ENCODE results near the gene ZNF420. TPM values are rescaled to one million over a fixed set of nuclear protein-coding genes. Genes with fewer than 3 reads are reported as not detected.

ZNF420 gene
- total RNA-seq, 1 experiment from 2014 or later: not detected

DNA sequence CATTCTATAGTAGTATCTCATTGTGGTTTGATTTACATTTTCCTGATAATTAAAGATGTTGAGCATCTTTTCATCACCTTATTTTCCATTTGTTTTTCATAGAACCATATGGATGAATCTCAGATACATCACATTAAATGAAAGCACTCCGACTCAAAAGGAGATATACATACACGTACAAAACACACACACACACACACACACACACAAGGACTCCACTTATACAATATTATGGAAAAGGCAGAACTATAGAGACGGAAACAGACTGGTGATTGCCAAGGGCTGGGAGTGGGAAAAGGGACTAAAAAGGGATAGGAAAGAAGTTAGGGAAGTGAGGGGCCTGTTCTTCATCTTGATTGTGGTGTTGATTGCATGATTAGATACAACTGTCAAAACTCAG is 70.0 kb downstream of the ZNF420 start:
- no peak overlapping the region for H3K27ac ChIP-seq (ENCODE audit: low read depth, low read length)
- ChIA-PET CTCF (no interaction called here), POLR2A (no interaction called here), RAD21 (ENCODE audit: low non-redundant PET in 1 of 2, low total read pairs in 2 of 2, uncharacterized antibody in 2 of 2, unreplicated experiment in 2 of 2) (no interaction called here)
- H3K4me2 ChIP-seq (ENCODE audit: low read length): no peak overlapping the region
- no peak overlapping the region for H3K9ac ChIP-seq (ENCODE audit: low read length)
- H3K36me3 ChIP-seq (ENCODE audit: control insufficient read depth in 1 of 2, insufficient read depth in 2 of 2, low read length in 2 of 2): no peaks in the 10 kb centered on the region
- TF ChIP-seq RAD21 (IDR thresholded peaks at IDR 0.05; ENCODE audit: low read depth): no peak
- TF ChIP-seq, protein P1, sequence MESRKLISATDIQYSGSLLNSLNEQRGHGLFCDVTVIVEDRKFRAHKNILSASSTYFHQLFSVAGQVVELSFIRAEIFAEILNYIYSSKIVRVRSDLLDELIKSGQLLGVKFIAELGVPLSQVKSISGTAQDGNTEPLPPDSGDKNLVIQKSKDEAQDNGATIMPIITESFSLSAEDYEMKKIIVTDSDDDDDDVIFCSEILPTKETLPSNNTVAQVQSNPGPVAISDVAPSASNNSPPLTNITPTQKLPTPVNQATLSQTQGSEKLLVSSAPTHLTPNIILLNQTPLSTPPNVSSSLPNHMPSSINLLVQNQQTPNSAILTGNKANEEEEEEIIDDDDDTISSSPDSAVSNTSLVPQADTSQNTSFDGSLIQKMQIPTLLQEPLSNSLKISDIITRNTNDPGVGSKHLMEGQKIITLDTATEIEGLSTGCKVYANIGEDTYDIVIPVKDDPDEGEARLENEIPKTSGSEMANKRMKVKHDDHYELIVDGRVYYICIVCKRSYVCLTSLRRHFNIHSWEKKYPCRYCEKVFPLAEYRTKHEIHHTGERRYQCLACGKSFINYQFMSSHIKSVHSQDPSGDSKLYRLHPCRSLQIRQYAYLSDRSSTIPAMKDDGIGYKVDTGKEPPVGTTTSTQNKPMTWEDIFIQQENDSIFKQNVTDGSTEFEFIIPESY (IDR thresholded peaks at IDR 0.05; ENCODE audit: extremely low read depth, insufficient replicate concordance, low read length): no peak
- no peak for TF ChIP-seq EZH2 (IDR thresholded peaks at IDR 0.05)
- no peak for TF ChIP-seq SIN3A (IDR thresholded peaks at IDR 0.05; ENCODE audit: low read depth)
- no peak for TF ChIP-seq ZFX (IDR thresholded peaks at IDR 0.05)
- TF ChIP-seq, protein P2, sequence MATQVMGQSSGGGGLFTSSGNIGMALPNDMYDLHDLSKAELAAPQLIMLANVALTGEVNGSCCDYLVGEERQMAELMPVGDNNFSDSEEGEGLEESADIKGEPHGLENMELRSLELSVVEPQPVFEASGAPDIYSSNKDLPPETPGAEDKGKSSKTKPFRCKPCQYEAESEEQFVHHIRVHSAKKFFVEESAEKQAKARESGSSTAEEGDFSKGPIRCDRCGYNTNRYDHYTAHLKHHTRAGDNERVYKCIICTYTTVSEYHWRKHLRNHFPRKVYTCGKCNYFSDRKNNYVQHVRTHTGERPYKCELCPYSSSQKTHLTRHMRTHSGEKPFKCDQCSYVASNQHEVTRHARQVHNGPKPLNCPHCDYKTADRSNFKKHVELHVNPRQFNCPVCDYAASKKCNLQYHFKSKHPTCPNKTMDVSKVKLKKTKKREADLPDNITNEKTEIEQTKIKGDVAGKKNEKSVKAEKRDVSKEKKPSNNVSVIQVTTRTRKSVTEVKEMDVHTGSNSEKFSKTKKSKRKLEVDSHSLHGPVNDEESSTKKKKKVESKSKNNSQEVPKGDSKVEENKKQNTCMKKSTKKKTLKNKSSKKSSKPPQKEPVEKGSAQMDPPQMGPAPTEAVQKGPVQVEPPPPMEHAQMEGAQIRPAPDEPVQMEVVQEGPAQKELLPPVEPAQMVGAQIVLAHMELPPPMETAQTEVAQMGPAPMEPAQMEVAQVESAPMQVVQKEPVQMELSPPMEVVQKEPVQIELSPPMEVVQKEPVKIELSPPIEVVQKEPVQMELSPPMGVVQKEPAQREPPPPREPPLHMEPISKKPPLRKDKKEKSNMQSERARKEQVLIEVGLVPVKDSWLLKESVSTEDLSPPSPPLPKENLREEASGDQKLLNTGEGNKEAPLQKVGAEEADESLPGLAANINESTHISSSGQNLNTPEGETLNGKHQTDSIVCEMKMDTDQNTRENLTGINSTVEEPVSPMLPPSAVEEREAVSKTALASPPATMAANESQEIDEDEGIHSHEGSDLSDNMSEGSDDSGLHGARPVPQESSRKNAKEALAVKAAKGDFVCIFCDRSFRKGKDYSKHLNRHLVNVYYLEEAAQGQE (IDR thresholded peaks at IDR 0.05; ENCODE audit: low read depth): no peak
- TF ChIP-seq, protein P3, sequence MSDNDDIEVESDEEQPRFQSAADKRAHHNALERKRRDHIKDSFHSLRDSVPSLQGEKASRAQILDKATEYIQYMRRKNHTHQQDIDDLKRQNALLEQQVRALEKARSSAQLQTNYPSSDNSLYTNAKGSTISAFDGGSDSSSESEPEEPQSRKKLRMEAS (IDR thresholded peaks at IDR 0.05): no peak
- no peak for TF ChIP-seq EZH2phosphoT487 (IDR thresholded peaks at IDR 0.05; ENCODE audit: borderline replicate concordance)
- TF ChIP-seq, protein P4, sequence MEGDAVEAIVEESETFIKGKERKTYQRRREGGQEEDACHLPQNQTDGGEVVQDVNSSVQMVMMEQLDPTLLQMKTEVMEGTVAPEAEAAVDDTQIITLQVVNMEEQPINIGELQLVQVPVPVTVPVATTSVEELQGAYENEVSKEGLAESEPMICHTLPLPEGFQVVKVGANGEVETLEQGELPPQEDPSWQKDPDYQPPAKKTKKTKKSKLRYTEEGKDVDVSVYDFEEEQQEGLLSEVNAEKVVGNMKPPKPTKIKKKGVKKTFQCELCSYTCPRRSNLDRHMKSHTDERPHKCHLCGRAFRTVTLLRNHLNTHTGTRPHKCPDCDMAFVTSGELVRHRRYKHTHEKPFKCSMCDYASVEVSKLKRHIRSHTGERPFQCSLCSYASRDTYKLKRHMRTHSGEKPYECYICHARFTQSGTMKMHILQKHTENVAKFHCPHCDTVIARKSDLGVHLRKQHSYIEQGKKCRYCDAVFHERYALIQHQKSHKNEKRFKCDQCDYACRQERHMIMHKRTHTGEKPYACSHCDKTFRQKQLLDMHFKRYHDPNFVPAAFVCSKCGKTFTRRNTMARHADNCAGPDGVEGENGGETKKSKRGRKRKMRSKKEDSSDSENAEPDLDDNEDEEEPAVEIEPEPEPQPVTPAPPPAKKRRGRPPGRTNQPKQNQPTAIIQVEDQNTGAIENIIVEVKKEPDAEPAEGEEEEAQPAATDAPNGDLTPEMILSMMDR (IDR thresholded peaks at IDR 0.05 in 2 of 3, conservative IDR thresholded peaks at IDR 0.05 in 1 of 3; ENCODE audit: borderline replicate concordance in 1 of 3, insufficient read depth in 1 of 3, low read depth in 2 of 3, low read length in 2 of 3): no peak
- TF ChIP-seq CBX3 (IDR thresholded peaks at IDR 0.05; ENCODE audit: low read depth): no peak
- no peak for TF ChIP-seq FOSL1 (IDR thresholded peaks at IDR 0.05; ENCODE audit: low read depth)
- no peak for TF ChIP-seq JUND (IDR thresholded peaks at IDR 0.05)
- TF ChIP-seq POLR2A (IDR thresholded peaks at IDR 0.05; ENCODE audit: borderline replicate concordance, extremely low read depth, insufficient read depth, insufficient read length): no peak
- no peak for TF ChIP-seq ZNF274 (IDR thresholded peaks at IDR 0.05; ENCODE audit: low read depth, low read length)
- no peak for TF ChIP-seq POLR2AphosphoS5 (IDR thresholded peaks at IDR 0.05; ENCODE audit: low read depth, low read length)
- no peak for TF ChIP-seq ELF1 (IDR thresholded peaks at IDR 0.05; ENCODE audit: borderline replicate concordance, low read depth)
- TF ChIP-seq SRF (IDR thresholded peaks at IDR 0.05; ENCODE audit: low read depth): no peak
- TF ChIP-seq YY1 (IDR thresholded peaks at IDR 0.05; ENCODE audit: extremely low read depth, insufficient replicate concordance, low read depth, low read length): no peak
- no peak for TF ChIP-seq EGR1 (IDR thresholded peaks at IDR 0.05; ENCODE audit: low read depth)
- TF ChIP-seq TCF7L2 (IDR thresholded peaks at IDR 0.05; ENCODE audit: borderline replicate concordance, extremely low read depth, insufficient read depth, insufficient read length): no peak
- intact Hi-C loops (cut with micrococcal nuclease): no loop called here
- H3K4me3 ChIP-seq (replicated peaks in 1 of 2; ENCODE audit: low read depth in 1 of 2, low read length in 2 of 2): no peak overlapping the region
- no peaks in the 10 kb centered on the region for H4K20me1 ChIP-seq (ENCODE audit: insufficient read depth)
- DNase-seq (ENCODE audit: low read depth, low spot score) (no peak), ATAC-seq (no peak)
- no peaks in the 10 kb centered on the region for H3K9me2 ChIP-seq (ENCODE audit: insufficient read depth)
- no TSS peak for BruUV-seq (replicated peaks)
- H3K27me3 ChIP-seq (ENCODE audit: insufficient read depth, low read length): no peaks in the 10 kb centered on the region
- H3K79me2 ChIP-seq (ENCODE audit: insufficient read depth, low read length): no peaks in the 10 kb centered on the region
- H3K4me1 ChIP-seq (ENCODE audit: control insufficient read depth in 1 of 2, insufficient read depth in 2 of 2, low read length in 2 of 2): no peaks in the 10 kb centered on the region
- H3K9me3 ChIP-seq (ENCODE audit: control insufficient read depth in 1 of 2, insufficient read depth in 1 of 2, low read depth in 1 of 2, low read length in 2 of 2): peaks cover 15 to 35% of the 10 kb centered on the region in 2 experiments; a peak in 2 of 4 replicates
- H2AFZ ChIP-seq (ENCODE audit: low read depth, low read length, poor library complexity, severe bottlenecking): no peak overlapping the region
